IgD-negative memory B cell (primary cell): ENCODE data around the gene FAM114A1. TPM values are rescaled to one million over a fixed set of nuclear protein-coding genes. Genes with fewer than 3 reads are reported as not detected.

ENCODE experiments used
- H3K27ac Mint-ChIP-seq, 3 donors: one replicate each; pipeline ENCODE4 v1.8.0; 2020 to 2022; ENCODE audit warnings: mild to moderate bottlenecking in 3 of 3, mixed read lengths in 3 of 3, moderate library complexity in 1 of 3
- H3K27me3 Mint-ChIP-seq: one replicate; pipeline ENCODE4 v1.8.0; 2021; ENCODE audit warnings: mixed read lengths
- H3K36me3 Mint-ChIP-seq: one replicate; pipeline ENCODE4 v1.8.0; 2020; ENCODE audit warnings: mild to moderate bottlenecking, mixed read lengths
- H3K4me1 Mint-ChIP-seq, 3 donors: one replicate each; pipeline ENCODE4 v1.8.0; 2020 to 2022; ENCODE audit warnings: mixed read lengths in 3 of 3, mild to moderate bottlenecking in 1 of 3
- H3K4me3 Mint-ChIP-seq, 4 donors: one replicate each; pipeline ENCODE4 v1.8.0; 2020 to 2022; ENCODE audit warnings: mild to moderate bottlenecking in 4 of 4, mixed read lengths in 4 of 4, moderate library complexity in 3 of 4
- H3K9me3 Mint-ChIP-seq, 3 donors: one replicate each; pipeline ENCODE4 v1.8.0; 2020 to 2021; ENCODE audit warnings: mixed read lengths in 3 of 3, mild to moderate bottlenecking in 1 of 3
- polyA plus RNA-seq: library from polyadenylated mRNA; unstranded; fragments of 300-500 nt; fragmentation: Illumina TruSeq; gene quantifications from one replicate; pipeline ENCODE4 v1.2.3, GENCODE V29; 2021

Gene FAM114A1
- polyA plus RNA-seq, 1 donor from 2014 or later = 0.79 TPM

DNA sequence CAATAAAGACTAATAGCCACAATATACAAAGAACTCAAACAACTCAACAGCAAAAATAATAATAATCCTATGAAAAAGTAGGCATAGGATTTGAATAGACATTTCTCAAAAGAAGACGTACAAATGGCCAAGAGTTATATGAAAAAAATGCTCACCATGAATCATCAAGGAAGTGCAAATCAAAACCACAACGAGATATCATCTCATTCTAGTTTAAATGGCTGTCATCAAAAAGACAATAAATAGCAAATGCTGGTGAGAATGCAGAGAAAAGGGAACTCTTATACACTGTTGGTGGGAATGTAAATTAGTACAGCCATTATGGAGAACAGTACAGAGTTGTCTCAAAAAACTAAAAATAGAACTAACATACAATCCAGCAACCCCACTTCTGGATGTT lies 29.8 kb upstream of the FAM114A1 start:
- peaks cover 8 to 33% (median 15%) of the 10 kb centered on the region in 3 donors for H3K9me3 Mint-ChIP-seq
- peaks cover 18 to 36% (median 35%) of the 10 kb centered on the region in 3 donors for H3K4me1 Mint-ChIP-seq
- peak overlapping the region in 2 of 4 donors; percentile 10 for H3K4me3 Mint-ChIP-seq
- H3K27me3 Mint-ChIP-seq = no peaks in the 10 kb centered on the region
- peaks cover 32% of the 10 kb centered on the region for H3K36me3 Mint-ChIP-seq
- H3K27ac Mint-ChIP-seq = peak overlapping the region in 1 of 3 donors; percentile 17

DNA sequence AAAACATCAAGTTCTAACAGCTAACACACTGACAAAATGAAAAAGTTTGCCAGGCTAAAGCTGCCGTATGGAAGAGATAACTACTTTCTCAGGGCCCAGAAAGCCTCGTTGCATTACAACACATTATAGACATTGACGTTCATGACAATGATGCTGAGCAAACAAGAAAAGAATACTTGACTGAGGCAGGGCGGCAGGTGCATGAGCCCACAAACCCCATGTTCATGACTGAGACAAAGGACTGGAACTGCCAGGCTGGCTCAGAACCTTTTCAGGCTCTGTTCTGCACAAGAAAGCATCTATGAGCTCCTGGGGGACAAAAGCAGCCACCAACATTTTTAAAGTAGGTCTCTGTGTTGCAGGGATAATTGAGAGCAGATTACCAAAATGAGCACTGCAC lies 24.6 kb upstream of the FAM114A1 start:
- Mint-ChIP-seq H3K36me3 (peaks cover 24% of the 10 kb centered on the region), H3K9me3 (peaks cover 0 to 3% (median 0%) of the 10 kb centered on the region in 3 donors), H3K27ac (peak overlapping the region in 1 of 3 donors; percentile 67), H3K27me3 (no peaks in the 10 kb centered on the region), H3K4me1 (peaks cover 21 to 47% (median 35%) of the 10 kb centered on the region in 3 donors), H3K4me3 (no peak overlapping the region)

DNA sequence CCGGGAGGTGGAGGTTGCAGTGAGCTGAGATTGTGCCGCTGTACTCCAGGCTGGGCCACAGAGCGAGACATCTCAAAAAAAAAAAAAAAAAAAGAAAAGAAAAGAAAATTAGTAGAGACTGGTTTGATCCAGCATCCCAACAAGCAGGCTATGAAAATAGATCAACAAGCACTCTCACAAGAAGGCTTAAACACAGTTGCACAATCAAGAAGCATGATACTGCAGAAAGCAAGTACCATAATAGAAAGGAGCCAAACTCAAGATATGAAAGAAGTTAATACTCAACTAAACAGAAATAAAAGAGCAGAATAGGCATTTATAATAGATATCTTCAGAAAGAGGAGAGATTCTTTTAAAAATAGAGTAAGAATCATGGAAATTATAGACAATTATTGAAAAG lies 21.6 kb upstream of the FAM114A1 start:
- Mint-ChIP-seq H3K27me3 (no peaks in the 10 kb centered on the region), H3K27ac (no peak overlapping the region), H3K4me3 (peak overlapping the region in 2 of 4 donors; percentile 1 to 65), H3K4me1 (peaks cover 13 to 37% (median 37%) of the 10 kb centered on the region in 3 donors), H3K9me3 (peaks cover 2 to 5% (median 2%) of the 10 kb centered on the region in 3 donors), H3K36me3 (peaks cover 26% of the 10 kb centered on the region)

DNA sequence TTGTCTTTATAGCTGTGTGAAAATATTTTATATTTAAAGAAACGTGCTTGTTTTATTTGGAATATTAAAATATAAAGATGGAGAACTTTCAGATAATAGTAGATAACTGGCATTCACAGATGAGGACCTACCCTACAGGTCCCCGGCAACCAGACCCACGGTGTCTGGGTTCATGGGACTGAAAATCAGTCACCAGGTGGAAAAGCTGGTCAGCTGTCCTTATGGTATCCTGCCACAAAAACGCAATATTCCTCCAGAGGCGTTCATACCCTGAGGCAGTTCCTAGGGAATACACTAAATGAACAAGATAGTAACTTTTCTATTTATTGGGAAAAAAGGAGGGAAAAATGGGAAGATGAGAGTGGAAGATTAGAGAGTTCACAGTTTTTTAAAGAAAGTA lies 12.1 kb upstream of the FAM114A1 start:
- H3K9me3 Mint-ChIP-seq = peaks cover 0 to 4% (median 0%) of the 10 kb centered on the region in 3 donors
- peaks cover 26 to 37% (median 32%) of the 10 kb centered on the region in 3 donors for H3K4me1 Mint-ChIP-seq
- peak overlapping the region; percentile 68 to 97 (median 86) for H3K27ac Mint-ChIP-seq
- H3K36me3 Mint-ChIP-seq = peaks cover 3% of the 10 kb centered on the region
- peak overlapping the region; percentile 82 to 97 (median 92) for H3K4me3 Mint-ChIP-seq
- H3K27me3 Mint-ChIP-seq = no peaks in the 10 kb centered on the region

DNA sequence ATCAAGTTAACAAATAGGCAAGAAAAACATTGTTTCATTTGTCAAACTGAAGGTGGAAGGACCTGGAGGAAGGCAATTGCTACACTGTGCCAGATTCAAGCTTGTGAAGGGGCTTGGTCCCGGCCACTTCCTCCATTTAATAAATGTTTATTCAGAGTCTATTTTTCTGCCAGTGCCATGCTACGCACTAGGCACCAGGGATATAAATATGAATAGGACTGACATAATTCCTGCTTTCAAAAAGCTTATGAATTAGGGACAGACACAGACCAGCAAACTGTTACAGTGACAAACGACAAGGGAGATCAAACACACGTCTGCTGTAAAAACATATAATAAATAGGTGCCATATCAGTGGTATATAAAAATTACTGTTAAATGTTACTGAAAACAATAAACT lies 11.6 kb upstream of the FAM114A1 start:
- H3K4me3 Mint-ChIP-seq = peak overlapping the region; percentile 82 to 97 (median 92)
- peaks cover 0 to 4% (median 0%) of the 10 kb centered on the region in 3 donors for H3K9me3 Mint-ChIP-seq
- peaks cover 30 to 43% (median 38%) of the 10 kb centered on the region in 3 donors for H3K4me1 Mint-ChIP-seq
- H3K27ac Mint-ChIP-seq = peak overlapping the region; percentile 68 to 97 (median 86)
- H3K36me3 Mint-ChIP-seq = peaks cover 3% of the 10 kb centered on the region
- no peaks in the 10 kb centered on the region for H3K27me3 Mint-ChIP-seq

DNA sequence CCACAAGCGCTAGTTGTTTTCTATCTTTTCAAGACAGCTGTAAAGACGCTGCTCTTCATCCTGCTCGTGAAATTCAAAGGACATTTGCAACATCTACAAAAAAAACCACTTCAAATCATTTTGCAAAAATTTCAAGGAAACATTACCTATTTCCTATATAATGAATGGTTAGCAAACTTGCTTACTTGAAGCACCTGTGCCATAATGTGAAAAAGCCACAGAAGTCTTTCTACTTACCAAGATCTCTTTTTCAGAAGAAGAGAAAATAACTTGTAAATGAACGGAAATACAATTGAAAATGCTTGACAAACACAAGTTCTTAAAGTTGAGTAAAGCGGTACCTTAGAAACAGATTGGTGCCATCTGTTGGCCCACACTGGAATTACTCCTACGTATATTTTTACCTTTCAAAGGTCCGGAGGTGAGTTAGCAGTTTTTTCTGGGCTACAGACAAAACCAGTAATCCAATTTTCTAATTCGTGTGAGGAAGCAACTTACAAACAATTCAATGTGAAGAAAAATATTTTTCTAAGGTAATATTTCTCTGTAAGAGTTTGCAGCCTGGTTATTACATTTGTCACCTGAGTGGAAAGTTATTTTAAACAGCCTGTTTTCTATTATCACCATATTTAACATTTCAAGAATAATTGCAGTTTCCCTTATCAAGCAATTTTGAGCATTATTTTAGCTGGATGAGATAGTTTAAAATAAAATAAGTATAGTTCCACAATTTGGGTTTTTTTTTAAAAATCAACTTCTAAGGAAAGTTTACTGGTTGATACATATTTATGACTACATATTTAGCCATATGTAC lies 10.9 kb upstream of the FAM114A1 start, which contains the start of gene TLR6:
TLR6 (minus strand) TSS at position 294 of the 814 bp plus-strand sequence. CDS start 27,344 bp downstream, outside the sequence.
- H3K27me3 Mint-ChIP-seq = no peaks in the 10 kb centered on the region
- no peaks in the 10 kb centered on the region for H3K9me3 Mint-ChIP-seq
- H3K4me3 Mint-ChIP-seq = peak within 1 kb of the TSS; percentile 82 to 97 (median 92)
- peaks cover 3% of the 10 kb centered on the region for H3K36me3 Mint-ChIP-seq
- peak within 1 kb of the TSS; percentile 68 to 97 (median 86) for H3K27ac Mint-ChIP-seq
- peaks cover 30 to 42% (median 37%) of the 10 kb centered on the region in 3 donors for H3K4me1 Mint-ChIP-seq

DNA sequence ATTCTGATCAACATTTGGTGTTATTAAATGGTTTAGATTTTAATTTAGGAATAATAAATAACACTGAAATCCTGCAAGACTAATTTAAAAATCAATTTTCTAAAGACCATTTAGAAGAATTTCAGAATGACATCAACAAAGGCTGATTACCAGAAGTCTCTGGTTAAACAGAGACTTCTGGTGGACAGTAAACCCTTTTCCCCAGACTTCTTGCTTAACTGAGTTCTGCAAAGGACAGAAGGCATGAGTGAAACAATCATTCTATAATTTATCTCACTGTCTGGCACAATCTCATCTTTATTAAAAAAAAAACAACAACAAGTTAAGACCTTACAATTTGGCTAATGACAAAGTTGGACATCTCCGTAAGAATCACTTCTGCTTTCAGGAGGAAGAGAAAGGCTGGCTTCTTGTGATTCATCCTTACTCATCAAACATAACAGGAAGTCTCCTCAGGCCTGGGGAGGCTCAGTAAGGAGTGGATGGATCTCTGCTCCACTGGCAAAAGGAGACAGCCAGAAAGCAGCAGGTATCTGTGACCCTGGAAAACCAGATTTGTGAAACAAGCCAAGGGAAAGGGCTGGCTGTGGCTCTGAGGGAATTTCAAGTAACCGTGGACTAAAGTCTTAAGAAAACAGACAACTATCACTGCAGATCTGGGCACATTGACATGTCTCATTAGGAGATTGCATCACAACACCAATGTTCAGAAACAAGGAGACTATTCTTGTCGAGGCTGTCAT lies 10.1 kb upstream of the FAM114A1 start:
- Mint-ChIP-seq H3K4me1 (peaks cover 30 to 43% (median 37%) of the 10 kb centered on the region in 3 donors), H3K27ac (peak overlapping the region; percentile 68 to 97 (median 86)), H3K4me3 (peak overlapping the region; percentile 57 to 97 (median 92)), H3K36me3 (peaks cover 3% of the 10 kb centered on the region), H3K27me3 (no peaks in the 10 kb centered on the region), H3K9me3 (no peaks in the 10 kb centered on the region)

DNA sequence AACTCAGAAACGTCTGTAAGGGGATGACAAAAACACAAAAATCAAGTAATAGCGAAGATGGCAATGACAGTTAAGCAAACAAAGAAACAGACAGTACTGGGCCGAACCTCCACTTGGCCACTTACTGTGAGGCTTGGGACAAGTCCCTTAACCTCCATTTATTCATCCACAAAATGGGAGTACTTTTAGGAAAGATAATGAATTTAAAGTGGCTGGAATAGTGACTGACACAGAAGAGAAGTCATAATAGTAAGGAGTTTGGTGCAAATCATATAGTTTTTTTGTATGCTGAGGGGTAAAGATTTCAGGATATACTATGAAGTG lies 9.5 kb upstream of the FAM114A1 start:
- H3K9me3 Mint-ChIP-seq = no peaks in the 10 kb centered on the region
- peak overlapping the region; percentile 68 to 97 (median 86) for H3K27ac Mint-ChIP-seq
- H3K4me3 Mint-ChIP-seq = peak overlapping the region; percentile 57 to 97 (median 92)
- no peaks in the 10 kb centered on the region for H3K27me3 Mint-ChIP-seq
- peaks cover 3% of the 10 kb centered on the region for H3K36me3 Mint-ChIP-seq
- H3K4me1 Mint-ChIP-seq = peaks cover 34 to 43% (median 37%) of the 10 kb centered on the region in 3 donors

DNA sequence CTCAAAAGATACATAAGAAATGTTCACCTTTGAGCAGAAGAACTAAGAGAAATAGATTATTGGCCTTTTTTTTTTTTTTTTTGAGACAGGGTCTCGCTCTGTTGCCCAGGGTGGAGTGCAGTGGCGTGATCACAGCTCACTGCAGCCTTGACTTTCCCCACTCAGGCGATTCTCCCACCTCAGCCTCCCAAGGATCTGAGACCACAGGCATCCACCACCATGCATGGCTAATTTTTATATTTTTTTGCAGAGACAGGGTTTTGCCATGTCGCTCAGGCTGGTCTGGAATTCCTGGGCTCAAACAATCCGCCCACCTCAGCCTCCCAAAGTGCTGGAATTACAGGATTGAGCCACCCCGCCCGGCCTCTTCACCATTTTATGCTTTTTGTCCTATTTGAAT lies 8.1 kb upstream of the FAM114A1 start:
- H3K27ac Mint-ChIP-seq = peak overlapping the region in 1 of 3 donors; percentile 21
- peaks cover 34 to 41% (median 36%) of the 10 kb centered on the region in 3 donors for H3K4me1 Mint-ChIP-seq
- H3K36me3 Mint-ChIP-seq = no peaks in the 10 kb centered on the region
- no peaks in the 10 kb centered on the region for H3K9me3 Mint-ChIP-seq
- peak overlapping the region in 1 of 4 donors; percentile 48 for H3K4me3 Mint-ChIP-seq
- H3K27me3 Mint-ChIP-seq = no peaks in the 10 kb centered on the region

DNA sequence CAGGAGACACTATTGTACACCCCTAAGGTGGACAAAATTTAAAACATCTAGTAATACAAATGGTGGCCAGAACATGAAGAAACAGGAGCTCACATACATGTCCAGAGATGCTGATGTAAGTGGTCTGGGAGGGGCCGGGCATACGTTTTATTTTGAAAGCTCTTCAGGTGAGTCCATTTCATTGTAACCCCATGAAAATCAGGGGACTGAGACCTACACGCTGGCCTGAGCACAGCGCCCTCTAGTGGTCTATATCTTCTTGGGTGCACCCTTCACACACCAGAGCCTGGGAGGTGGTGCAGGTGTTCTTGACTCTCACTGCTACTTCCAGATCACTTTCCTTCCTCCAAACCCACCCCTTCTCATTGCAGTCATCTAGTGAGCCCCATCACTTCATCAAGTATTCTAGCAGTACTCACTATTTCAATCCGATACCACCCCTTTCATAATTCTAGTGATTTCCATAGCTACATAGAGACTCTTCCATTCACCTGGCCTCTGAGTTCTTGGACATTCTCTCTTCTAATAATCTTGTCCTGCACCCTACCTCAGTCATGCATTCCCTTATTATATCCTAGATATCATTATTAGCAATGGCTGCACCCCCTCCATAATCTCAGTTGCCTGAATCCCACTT lies 6.7 kb upstream of the FAM114A1 start:
- no peaks in the 10 kb centered on the region for H3K36me3 Mint-ChIP-seq
- H3K9me3 Mint-ChIP-seq = no peaks in the 10 kb centered on the region
- peaks cover 36 to 37% (median 37%) of the 10 kb centered on the region in 3 donors for H3K4me1 Mint-ChIP-seq
- peak overlapping the region in 1 of 4 donors; percentile 27 for H3K4me3 Mint-ChIP-seq
- peak overlapping the region in 1 of 3 donors; percentile 37 for H3K27ac Mint-ChIP-seq
- no peaks in the 10 kb centered on the region for H3K27me3 Mint-ChIP-seq

DNA sequence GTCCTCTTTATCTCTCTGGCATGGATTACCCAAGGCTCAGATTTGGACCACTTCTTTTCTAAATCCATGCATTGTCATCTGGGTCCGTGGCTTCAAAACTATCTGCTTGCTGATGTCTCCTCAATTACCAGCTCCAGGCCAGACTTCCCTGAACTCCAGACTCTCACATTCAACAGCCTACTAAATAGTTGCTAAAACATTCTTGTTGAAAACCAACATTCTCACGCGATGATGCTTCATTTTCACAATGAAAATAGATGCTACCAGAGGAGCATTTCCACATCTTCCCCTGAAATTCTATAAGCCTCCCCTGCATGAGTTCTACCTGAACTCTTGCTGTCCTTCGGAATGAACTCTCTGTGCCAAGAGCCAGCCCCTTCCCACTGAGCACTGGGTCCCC lies 5.8 kb upstream of the FAM114A1 start:
- no peaks in the 10 kb centered on the region for H3K36me3 Mint-ChIP-seq
- H3K4me1 Mint-ChIP-seq = peaks cover 32 to 35% (median 34%) of the 10 kb centered on the region in 3 donors
- no peaks in the 10 kb centered on the region for H3K27me3 Mint-ChIP-seq
- no peaks in the 10 kb centered on the region for H3K9me3 Mint-ChIP-seq
- no peak overlapping the region for H3K27ac Mint-ChIP-seq
- H3K4me3 Mint-ChIP-seq = peak overlapping the region in 2 of 4 donors; percentile 25 to 43

DNA sequence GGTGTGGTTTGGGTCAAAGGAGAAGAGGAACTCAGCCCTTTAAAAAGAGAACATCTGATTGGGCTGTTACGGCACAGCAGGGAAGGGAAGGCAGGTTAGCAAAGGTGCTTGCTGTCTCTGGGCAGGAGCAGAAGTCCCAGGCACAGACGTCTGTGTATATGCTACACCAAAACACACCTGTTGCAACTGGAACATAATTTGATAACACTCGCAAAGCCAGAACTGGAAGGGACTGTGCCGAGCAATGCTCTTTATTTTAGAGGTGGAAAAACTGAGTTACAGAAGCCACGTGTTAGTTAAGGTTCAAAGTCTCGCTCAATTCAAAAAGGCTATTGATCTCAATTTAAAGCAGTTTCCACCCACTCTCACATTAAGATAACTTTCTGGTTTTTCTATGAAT lies 2.2 kb upstream of the FAM114A1 start:
- Mint-ChIP-seq H3K4me1 (peaks cover 20 to 26% (median 24%) of the 10 kb centered on the region in 3 donors), H3K4me3 (peak overlapping the region in 1 of 4 donors; percentile 10), H3K9me3 (no peaks in the 10 kb centered on the region), H3K36me3 (no peaks in the 10 kb centered on the region), H3K27me3 (peaks cover 3% of the 10 kb centered on the region), H3K27ac (no peak overlapping the region)

DNA sequence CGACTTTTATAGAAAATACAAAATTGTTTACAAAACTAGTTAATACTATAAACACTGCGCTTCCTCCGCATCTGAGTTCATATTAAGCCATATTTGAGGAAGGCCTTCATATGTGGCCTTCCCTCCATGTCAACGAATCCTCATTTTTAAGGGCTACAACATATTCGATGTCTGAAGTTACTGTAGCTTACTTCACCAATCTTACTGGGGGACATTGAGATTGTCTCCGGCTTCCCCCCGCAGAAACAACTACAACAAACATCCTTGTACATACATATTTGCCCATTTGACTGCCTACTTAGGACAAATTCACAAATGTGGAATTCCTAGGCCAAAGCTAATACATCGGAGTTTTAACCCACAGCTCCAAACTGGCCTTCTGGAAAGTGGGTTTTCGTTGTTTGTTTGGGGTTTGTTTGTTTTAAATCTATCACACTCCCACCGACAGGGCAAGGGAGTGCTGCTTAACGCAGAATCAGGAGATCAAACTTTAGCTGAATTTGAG lies 581 bp upstream of the FAM114A1 start:
- Mint-ChIP-seq H3K4me3 (peak overlapping the region; percentile 83 to 91 (median 86)), H3K4me1 (peaks cover 9 to 14% (median 14%) of the 10 kb centered on the region in 3 donors), H3K27me3 (peaks cover 3% of the 10 kb centered on the region), H3K36me3 (no peaks in the 10 kb centered on the region), H3K27ac (no peak overlapping the region), H3K9me3 (no peaks in the 10 kb centered on the region)
